HG03066 (cell line): ENCODE measurements around the gene CCDC127.
A peak's percentile ranks its signal among the peaks of the same experiment; 100 is the strongest.
"Not testable (repeated sequence)": the region's sequence is repeated elsewhere in the genome, so short reads cannot be mapped to it uniquely, and the experiment has no call there.

ENCODE experiments used
- ATAC-seq: cut with Tn5 transposase; IDR thresholded peaks from one replicate; pipeline ENCODE4 v1.9.1; 2021; ENCODE audit warnings: low read depth; ENCODE audit not compliant: unreplicated experiment

CCDC127 gene

DNA sequence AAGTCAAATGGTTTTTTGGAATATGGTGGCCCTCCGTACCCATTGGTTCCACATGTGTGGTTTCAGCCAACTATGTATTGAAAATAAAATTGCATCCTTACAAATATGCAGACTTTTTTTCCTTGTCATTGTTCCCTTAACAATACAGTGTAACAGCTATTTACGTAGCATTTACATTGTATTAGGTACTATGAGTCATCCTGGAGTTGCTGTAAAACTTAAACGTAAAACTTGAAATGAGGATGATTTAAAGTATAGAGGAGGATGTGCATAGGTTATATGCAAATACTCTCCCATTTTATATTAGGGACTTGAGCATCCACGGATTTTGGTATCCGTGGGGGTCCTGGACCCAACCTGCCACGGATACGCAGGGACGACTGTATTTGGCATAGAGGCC lies 16.5 kb upstream of the CCDC127 start:
- ATAC-seq: no peak

GRCh38 chr5:233426-233825 lies 15.5 kb upstream of the CCDC127 start:
- ATAC-seq: not testable (repeated sequence)

DNA sequence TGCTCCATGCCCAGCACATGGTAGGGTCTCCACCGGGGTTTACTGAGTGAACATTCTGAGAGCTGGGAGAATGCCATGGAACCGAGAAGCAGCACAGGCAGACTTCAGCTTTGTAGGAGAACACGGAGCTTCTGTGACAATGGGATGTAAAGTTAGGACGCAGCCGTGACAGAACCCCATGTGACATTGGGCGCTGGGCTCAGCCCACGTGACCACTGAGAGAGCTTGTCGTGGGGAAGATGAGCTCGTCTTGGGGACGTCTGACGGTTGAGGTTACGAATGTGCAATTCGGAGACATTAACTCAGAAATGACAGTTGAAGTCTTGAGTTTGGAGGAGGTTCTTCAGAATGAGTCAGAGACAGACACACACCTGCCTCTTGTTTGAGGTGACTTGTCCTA lies 13.7 kb upstream of the CCDC127 start:
- no peak for ATAC-seq

DNA sequence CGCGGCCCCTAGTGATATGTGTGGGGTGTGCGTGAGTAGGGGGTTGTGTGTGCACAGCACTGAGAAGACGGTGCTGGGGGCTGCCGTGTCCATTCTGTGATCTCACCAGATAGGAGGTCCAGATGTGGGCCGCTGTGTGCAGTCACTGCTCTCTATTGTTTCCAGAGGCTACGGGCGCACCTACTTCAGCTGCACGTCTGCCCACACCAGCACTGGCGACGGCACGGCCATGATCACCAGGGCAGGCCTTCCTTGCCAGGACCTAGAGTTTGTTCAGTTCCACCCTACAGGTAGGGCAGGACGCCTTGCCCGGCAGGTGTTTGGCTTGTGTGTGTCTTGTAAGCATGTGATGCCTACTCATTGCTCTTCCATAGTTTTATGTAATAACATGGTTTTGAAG lies 12.8 kb upstream of the CCDC127 start:
- no peak for ATAC-seq

GRCh38 chr5:228886-229285 lies 10.9 kb upstream of the CCDC127 start:
- ATAC-seq: no peak

DNA sequence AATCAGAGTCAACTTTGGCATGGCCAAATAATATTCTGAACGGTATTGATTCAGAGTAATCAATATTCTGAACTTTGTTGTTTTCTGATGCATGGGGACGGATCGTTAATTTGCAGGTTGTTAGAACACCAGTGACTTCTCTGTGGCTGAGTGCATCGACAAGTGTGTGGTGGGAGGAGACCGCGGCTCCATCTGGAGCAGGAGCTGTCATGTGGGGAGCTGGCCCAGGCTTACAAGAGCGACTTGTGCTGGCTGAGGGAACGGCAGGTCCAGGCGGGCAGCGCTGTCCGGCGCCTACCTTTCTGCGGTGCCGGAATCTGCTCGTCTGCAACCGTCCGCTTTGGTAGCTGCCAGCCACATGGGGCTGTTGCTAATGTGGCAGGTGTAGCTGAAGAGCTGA lies 9.4 kb upstream of the CCDC127 start:
- not testable (repeated sequence) for ATAC-seq

DNA sequence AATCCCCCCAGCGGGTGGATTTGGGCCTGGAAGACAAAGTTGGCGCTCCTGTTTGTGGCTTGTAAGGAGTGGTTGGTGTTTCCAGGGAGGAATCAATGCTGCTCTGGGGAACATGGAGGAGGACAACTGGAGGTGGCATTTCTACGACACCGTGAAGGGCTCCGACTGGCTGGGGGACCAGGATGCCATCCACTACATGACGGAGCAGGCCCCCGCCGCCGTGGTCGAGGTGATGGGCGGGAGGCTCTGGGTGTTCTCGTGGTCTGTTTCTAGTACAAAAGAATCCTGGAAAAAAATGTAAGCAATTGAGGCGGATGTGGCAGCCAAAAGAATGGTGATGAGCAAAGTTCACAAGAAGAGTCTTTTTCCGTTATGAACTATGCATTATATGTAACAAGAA lies 7.4 kb upstream of the CCDC127 start:
- no peak for ATAC-seq

DNA sequence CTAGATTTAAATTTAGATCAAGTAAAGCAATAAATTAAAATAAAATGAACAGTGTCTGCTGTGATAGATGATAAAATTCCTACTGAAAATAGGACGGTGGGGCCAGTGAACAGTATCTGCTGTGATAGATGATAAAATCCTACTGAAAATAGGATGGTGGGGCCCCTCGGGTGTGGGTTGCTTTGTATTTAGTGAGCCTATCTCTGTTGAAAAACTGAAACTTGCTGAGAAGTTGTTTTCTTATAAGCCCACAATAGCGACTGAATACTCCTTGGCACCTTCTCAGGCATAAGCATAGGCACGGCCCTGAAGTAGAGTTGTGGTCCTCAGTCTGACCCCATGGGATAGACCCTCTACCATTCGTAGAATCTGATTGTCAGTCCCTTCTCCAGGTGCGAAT lies 5.8 kb upstream of the CCDC127 start:
- ATAC-seq: no peak

GRCh38 chr5:222951-223715 lies 5.2 kb upstream of the CCDC127 start:
- not testable (repeated sequence) for ATAC-seq

- no peak for ATAC-seq
Measured at GRCh38 chr5:219991-220390, 2.0 kb upstream of the CCDC127 start.

DNA sequence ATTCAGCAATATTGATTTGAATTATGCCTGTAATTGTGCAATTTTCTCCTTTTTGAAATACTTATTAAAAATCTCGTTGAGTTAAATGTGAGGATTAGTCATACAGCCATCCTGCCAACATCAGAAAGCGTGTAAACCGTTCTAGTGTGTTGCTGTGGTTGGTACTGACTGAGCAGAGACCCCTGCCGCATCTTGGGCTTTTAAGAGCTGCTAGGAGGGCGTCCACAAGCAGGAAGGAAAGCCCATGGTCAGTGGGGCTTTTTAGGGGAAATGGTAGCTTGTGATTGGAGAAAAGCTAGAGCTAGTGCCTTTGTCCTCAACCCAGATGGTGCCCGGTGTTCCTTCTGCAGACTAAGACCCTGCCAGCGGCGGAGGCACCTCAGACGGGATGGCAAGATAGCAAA lies 1.5 kb upstream of the CCDC127 start:
- ATAC-seq: no peak

GRCh38 chr5:218457-219291 lies 721 bp upstream of the CCDC127 start:
- peak; percentile 25 for ATAC-seq

GRCh38 chr5:216076-216475 lies 1.9 kb downstream of the CCDC127 start:
- not testable (repeated sequence) for ATAC-seq

- not testable (repeated sequence) for ATAC-seq
Measured at GRCh38 chr5:215256-215655, 2.7 kb downstream of the CCDC127 start.

DNA sequence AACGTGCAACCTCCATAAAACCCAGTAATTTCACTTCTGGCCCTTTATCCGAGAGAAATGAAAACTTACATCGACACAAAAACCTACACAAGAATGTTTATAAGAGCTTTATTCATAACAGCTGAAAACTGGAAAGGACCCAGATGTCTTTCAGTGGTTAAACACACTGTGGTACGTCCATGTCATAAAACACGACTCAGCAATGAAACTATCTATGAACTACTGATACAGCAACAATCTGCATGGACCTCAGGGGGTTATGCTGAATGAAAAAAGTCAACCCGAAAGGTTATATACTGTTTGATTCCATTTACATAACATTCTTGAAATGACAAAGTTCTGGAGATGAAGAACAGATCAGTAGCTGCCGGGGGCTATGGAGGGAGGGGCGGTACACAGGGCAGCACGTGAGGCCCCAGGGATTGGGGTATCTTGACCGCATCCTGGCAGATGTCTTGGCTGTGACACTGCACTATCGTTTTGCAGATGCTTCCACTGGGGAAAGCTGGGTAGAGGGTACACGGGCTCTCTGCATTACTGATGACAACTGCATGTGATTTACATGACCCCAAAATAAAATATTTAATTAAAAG lies 4.1 kb downstream of the CCDC127 start:
- no peak for ATAC-seq

- ATAC-seq: no peak
Measured at GRCh38 chr5:208449-209114, 9.4 kb downstream of the CCDC127 start.

GRCh38 chr5:207599-207998 lies 10.4 kb downstream of the CCDC127 start:
- ATAC-seq: no peak

- no peak for ATAC-seq
Measured at GRCh38 chr5:206927-207536, 10.9 kb downstream of the CCDC127 start.

DNA sequence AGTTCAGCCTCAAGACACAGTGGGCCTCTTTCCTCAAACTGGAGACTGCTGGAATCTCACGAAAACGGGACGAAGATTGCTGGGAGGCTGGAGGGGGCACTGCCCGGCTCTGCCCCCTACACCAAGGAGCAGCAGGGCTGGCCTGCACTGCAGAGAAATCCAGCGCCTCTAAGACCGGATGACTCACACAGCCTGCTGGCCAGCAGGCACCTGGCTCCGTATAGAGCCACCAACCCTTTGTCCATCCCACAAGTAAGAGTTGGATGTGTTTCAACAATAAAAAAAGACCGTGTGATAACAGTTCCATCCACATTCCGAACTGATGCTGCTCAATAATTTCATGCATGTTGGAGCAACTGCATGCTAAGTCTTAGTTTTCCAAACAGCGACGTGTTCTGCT lies 11.5 kb downstream of the CCDC127 start:
- ATAC-seq: no peak

GRCh38 chr5:204966-205670 lies 12.8 kb downstream of the CCDC127 start:
- no peak for ATAC-seq
